GOT3 (cell line): ENCODE data around the gene TMEM204.

ENCODE experiments used
- DNase-seq: peaks from one replicate; lab custom pipeline; 2025; ENCODE audit warnings: mixed read lengths; lab: John Stamatoyannopoulos, UW

The TMEM204 gene

DNA sequence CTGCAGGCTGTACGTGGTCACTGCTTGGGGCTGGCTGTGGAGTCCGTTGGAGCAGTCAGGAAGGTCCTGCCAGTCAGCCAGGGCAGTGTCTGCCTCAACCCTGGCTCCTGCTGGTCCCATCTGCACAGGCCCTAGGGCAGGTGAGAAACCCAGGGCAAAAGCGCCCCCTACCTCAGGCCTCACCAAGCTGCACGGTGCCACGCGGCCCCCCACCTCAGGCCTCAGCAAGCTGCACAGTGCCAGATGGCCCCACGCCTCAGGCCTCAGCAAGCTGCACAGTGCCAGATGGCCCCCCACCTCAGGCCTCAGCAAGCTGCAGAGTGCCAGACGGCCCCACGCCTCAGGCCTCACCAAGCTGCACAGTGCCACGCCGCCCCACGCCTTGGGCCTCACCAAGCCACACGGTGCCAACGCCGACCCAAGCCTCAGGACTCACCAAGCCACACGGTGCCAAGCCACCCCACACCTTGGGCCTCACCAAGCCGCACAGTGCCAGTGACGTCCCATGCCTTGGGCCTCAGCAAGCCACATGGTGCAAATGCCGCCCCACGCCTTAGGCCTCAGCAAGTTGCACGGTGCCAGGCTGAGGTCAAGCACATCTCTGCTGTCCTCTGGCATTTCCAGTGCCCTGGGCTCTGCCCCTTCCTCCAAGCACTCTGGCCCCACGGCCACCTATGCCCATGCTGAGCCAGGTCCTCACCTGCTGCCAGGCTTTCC is 5.5 kb downstream of the TMEM204 start:
- no peak for DNase-seq

DNA sequence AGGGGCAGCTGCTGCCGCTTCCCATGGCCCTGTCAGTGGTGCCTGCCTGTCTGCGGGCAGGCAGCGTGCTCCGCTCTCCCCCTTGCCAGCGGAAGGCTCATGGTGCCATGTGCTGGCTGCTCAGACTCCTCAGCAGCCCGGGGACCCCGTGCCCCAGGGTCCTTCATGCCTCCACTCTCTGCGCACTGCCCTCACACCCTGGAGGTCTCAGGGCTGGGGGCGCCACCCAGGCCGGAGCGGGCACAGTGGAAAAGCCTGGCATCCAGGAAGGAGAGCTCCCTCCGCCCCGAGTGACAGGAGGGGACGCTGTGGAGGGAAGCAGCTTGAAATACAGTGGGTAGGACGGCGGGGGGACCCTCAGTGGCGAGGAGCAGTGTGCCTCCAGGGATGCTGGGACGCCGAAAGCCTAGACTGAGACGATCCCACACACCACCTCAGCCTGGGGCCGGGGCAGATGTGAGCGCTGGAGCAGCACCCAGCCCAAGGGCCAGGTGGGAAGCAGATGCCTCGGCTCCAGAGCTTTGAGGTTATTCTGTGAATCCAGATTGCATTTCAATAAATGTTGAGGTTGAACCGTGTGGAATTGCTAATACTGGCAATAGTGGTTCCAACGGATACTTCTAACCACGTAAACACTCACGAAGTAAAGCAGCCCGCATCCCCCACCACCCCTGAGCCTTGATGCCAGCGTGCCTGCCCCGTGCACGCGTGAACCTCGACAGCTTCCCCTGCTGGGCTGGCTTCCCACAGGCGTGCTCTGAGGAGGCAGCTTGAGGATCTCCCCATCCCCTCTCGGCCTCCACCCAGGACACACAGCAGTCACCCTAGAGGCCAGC is 6.5 kb downstream of the TMEM204 start:
- no peak for DNase-seq

GRCh38 chr16:1540556-1540855 is 7.0 kb downstream of the TMEM204 start:
- DNase-seq = no peak

DNA sequence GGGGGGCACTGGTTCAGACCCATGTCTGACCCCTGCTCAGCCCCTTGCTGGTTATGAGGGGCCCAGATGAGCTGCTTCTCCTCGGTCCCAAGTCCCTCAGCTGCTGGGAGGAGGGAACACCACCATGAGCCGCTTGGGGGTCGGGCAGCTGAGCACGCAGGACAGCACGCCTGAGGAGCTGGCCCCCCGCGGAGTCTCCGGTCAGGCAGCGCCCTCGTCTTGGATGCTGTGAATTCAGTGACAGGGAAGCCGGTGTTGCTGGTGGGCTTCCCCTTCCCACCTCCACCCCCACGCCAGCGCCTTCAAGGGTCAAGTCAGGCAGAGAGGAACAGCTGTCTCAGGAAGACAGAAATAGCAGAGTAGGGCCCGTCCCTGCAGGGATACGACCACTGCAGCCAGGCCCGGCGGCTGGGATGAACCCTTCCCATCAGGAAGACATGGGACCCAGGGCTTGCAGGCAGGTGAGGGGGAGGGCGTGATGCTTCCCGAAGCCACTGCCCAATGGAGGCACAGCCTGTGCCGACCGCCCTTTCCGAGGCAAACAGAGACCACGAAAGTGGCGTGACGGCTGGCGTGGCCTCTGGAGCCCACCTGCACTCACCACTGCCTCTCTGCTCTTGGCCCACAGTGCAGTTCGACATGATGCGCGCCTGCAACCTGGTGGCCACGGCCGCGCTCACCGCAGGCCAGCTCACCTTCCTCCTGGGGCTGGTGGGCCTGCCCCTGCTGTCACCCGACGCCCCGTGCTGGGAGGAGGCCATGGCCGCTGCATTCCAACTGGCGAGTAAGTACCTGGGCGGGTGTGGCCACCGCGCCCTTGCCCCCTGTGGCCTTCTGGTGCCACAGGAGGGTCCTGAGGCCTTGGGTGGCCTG is 8.1 kb downstream of the TMEM204 start:
- DNase-seq = no peak

DNA sequence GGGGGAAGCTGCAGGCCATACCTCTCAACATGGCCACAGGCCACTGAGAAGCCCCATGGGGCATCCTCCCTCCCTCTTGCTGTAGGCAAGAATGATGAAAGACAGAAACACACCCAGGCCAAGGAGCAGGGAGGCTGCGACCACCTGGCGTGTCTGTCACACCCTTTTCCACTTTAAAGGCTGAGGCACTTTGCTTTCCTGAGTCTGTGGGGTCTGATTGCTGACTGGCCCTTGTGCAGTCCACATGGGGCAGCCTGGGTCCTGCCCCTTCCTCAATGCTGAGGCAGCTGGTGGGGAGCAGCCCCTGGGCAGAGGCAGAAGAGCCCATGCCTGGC is 8.7 kb downstream of the TMEM204 start:
- no peak for DNase-seq

DNA sequence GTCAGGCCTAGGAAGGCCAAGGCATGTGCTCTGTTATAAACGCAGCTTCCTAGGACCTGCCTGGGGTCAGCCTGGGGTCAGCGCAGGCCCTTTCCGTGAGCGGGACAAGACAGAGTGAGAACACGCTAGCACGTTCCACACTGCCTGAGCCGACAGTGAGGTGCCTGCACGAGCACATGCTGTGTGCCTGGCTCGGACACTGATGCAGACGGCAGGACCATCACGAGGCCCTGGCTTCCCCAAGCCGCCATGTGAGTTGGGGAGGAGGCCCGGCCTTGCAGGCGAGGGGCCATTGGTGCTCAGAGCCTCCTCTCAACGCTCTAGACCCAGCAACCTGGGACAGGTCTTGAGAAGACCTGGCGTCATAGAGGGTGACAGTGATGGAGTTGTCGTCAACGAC is 9.1 kb downstream of the TMEM204 start:
- no peak for DNase-seq

GRCh38 chr16:1543085-1543896 is 9.8 kb downstream of the TMEM204 start:
- no peak for DNase-seq

DNA sequence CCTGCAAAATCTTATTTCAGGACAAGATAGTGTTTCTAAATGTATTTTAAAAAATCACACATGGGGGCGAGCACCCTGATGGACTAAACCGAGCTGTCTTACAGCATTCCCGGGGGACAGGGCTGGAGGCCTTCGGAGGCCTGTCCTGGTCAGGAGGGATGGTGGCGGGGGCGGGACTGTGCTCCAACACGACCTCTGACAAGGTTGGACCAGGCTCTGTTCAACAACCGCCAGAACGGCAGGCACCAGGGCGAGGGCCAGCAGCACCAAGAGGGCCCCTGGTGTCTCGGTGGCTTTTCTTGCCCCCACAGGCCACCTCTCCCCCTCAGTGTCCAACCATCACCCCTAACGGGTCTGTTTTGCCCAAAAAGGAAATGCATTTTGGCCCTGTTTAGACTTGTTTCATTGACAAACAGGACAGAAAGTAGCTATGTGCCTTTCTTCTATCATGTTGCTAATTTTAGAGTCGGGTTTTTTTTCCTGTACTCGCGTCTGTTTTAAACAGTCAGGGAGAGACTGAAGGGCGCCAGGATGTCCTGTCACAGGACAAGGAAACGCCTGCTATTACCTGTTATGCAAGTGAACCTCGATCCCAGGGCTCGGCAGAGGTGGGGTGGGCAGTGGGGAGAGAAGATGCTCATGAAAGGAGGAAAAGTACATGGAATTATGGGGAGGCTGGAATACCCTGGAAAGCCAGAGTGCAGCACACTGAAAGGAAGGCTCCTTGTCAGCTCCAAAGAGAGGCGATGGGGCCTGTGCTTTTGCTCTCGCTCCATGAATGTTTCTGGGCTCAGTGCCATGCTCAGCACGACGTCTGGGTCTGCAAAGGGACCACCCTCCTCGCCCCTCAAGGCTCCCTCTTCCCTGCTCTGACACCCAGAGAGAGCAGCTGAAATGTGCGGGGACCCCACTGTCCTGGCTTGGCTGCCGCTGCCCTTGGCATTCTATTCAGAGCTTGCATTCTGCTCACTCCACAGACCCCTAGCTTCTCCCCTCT is 11.9 kb downstream of the TMEM204 start:
- DNase-seq = no peak

DNA sequence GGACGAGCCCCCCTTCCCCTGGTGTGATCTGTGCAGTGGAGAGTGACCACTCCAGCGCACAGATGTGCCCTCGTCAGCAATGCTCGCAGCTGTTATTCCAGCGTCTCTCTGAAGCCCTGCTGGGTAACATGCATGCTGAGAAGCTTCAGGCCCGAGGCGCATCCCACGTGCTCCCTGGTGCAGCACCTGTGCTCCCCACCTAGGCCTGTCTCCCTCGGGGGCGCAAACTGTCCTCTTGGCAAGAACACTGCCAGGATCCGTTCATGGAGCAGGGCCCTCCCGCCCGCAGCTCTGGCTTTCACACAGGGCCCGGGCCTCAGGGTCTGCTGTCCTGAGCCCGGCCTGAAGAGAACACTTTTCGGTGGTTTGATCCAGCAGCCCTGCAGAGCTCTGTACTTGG is 13.0 kb downstream of the TMEM204 start:
- no peak for DNase-seq

- no peak for DNase-seq
Observed at GRCh38 chr16:1548233-1548632, 14.8 kb downstream of the TMEM204 start.

GRCh38 chr16:1548727-1549126 is 15.3 kb downstream of the TMEM204 start:
- no peak for DNase-seq

GRCh38 chr16:1550069-1550468 is 16.6 kb downstream of the TMEM204 start:
- no peak for DNase-seq

GRCh38 chr16:1550696-1551095 is 17.2 kb downstream of the TMEM204 start:
- no peak for DNase-seq

DNA sequence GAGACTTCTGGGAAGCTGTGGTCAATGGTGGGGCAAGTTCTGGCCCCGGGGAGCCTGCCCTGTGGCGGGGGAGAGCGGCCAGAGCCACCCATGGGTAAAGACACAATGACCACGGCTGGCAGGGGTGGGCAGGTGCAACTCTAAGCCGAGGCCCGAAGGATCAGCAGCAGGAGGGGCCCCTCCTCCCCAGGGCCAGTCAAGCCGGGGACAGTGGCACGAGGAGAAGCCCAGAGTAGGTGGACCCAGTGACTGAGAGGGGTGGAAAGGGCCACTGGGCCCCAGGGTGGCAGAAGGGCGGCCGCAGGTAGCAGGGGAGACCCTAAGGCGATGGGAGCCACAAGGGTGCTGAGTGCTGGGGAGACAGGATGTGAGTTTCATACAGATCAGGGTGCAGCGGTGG is 17.7 kb downstream of the TMEM204 start:
- no peak for DNase-seq

GRCh38 chr16:1552129-1552528 is 18.7 kb downstream of the TMEM204 start:
- DNase-seq = no peak

DNA sequence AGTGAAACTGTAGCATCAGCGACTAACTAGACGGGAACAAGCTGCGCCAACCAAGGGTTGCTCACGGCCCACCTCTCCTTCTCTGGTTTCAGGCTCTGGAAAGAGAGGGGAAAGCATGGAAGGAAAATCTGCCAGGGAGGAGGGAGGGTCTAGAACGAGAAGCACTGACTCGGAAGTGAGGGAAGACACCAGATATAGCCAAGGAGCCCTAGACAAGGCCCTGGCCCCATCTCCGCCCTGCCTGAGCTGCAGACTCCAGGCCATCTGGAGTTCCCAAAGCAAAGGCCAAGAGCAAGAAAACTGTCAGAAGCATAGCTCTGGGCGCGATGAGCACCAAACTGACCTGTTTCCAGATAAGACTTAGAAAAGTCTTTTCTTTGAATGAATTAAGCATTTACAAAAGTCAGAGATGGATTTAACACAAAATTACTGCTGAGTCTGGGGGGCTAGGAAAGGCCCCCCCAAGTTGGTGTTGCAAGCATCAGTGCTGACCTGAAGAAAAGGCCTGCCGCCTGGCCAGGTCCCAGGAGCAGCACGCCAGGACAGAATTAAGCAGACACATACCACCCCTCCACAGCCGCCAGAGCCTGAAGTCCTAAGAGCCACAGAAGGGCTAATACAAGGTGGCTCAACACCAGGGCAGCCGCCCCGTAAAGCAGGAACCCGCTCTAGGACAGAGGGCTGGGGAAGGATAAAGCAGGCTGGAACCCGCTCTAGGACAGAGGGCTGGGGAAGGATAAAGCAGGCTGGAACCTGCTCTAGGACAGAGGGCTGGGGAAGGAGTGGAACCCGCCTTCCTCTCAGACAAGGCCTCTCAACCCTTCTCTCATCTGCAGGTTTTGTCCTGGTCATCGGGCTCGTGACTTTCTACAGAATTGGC is 20.7 kb downstream of the TMEM204 start:
- DNase-seq = no peak

- no peak for DNase-seq
Observed at GRCh38 chr16:1554826-1555445, 21.5 kb downstream of the TMEM204 start.

DNA sequence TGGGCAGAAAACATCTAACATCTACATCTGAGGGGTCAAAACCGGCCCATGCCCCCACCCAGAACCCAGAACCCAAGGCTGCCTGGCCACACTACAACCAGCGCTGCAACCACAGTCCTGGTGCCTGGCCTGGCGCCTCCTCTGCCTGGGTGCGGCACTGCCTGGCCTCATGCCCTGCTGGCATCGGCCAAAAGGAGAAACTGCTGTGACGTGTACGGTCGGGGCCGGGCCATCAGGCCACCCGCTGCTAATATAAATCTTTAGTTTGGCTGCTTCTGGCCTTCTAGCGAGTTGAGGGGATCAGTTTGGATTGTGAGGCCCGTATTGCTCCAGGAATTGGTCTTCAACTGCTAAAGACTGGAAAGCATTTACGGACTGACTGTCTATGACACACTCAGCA is 22.8 kb downstream of the TMEM204 start:
- DNase-seq = no peak

GRCh38 chr16:1557074-1557473 is 23.6 kb downstream of the TMEM204 start:
- no peak for DNase-seq
